PC-9 (cell line): Measurements from ENCODE around the gene ABCA6.

ENCODE experiments used
- EZH2 ChIP-seq: fragments of 200-600 bp; sonication (generic); IDR thresholded peaks from 2 replicates; pipeline ENCODE4 v1.8.0; 2017; ENCODE audit warnings: antibody characterized with exemption, low read depth
- TF ChIP-seq, protein P1 (sequence below): fragments of 200-600 bp; sonication (generic); conservative IDR thresholded peaks from 2 replicates; pipeline ENCODE4 v1.6.1; 2017; ENCODE audit warnings: mixed run types, antibody characterized with exemption, mild to moderate bottlenecking, moderate library complexity

DNA sequence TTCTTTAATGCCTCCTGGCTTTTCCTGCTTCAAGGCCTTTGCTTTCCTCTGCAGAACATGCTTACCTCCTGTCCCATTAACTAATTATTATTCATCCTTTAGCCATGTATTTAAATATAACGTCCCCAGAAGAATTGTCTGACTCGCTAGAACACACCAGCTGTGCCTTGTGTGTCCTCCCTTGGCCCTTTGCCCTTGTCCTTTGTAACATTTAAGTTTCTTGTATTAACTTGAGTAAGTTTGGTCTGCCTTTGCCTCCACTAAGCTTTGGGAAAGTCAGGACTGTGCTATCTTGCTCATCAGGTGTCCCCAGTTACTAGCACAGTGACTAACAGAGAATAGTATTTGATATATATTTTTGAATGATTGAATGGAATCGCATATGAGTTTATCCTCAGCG is 51.3 kb downstream of the ABCA6 start:
- no peak for TF ChIP-seq EZH2
- TF ChIP-seq, protein P1, sequence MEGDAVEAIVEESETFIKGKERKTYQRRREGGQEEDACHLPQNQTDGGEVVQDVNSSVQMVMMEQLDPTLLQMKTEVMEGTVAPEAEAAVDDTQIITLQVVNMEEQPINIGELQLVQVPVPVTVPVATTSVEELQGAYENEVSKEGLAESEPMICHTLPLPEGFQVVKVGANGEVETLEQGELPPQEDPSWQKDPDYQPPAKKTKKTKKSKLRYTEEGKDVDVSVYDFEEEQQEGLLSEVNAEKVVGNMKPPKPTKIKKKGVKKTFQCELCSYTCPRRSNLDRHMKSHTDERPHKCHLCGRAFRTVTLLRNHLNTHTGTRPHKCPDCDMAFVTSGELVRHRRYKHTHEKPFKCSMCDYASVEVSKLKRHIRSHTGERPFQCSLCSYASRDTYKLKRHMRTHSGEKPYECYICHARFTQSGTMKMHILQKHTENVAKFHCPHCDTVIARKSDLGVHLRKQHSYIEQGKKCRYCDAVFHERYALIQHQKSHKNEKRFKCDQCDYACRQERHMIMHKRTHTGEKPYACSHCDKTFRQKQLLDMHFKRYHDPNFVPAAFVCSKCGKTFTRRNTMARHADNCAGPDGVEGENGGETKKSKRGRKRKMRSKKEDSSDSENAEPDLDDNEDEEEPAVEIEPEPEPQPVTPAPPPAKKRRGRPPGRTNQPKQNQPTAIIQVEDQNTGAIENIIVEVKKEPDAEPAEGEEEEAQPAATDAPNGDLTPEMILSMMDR, result no peak
